ENCODE results near the gene ICAM5. TPM values are rescaled to one million over a fixed set of nuclear protein-coding genes. Genes with fewer than 3 reads are reported as not detected.

ICAM5 gene
- total and polyA plus RNA-seq, 9 of the 15 experiments (the other 6 are each of a cell fraction or from before 2014, with no cell fraction given), result 0.10 to 114 (median 13.7) TPM

GRCh38 chr19:10320602-10321416 is 31.1 kb downstream of the ICAM5 start:
- H4K20me1 ChIP-seq (replicated peaks; ENCODE audit: control insufficient read depth, insufficient read depth, low read length), result 0 out of 2 replicates have a peak, but pooled peaks cover 8% of the 10 kb centered on the region
- H3K9me1 ChIP-seq (ENCODE audit: control insufficient read depth, insufficient read depth, low read length), result no peaks in the 10 kb centered on the region
- peaks cover 11 to 57% of the 10 kb centered on the region in 2 experiments for H3K4me1 ChIP-seq (replicated peaks in 1 of 2; ENCODE audit: control insufficient read depth in 2 of 2, insufficient read depth in 2 of 2, low read length in 2 of 2)
- WGBS (ENCODE audit: insufficient coverage, low coverage, missing lambda C conversion rate), result 97% methylated on average over 11 of the region's 32 CpGs
- no peak overlapping the region for H3K4me2 ChIP-seq (ENCODE audit: insufficient read depth, low read length)
- H3K27me3 ChIP-seq (ENCODE audit: control insufficient read depth in 2 of 2, insufficient read depth in 2 of 2, low read length in 2 of 2), result no peaks in the 10 kb centered on the region
- H3K79me2 ChIP-seq (ENCODE audit: control insufficient read depth, insufficient read depth, low read length), result peaks cover 2% of the 10 kb centered on the region; the same call in 2 of the 3 replicates
- no peak overlapping the region for H3K27ac ChIP-seq (ENCODE audit: extremely low read depth, low read depth, low read length)
- DNase-seq (ENCODE audit: extremely low read depth in 1 of 4, low spot score in 3 of 4), result no peak
- no peak overlapping the region for H3K4me3 ChIP-seq
- intact Hi-C loops (cut with micrococcal nuclease), result no loop called here
- no peak for FAIRE-seq
- H2AFZ ChIP-seq (ENCODE audit: low read depth, low read length), result no peak overlapping the region
- H3K36me3 ChIP-seq (ENCODE audit: control insufficient read depth, insufficient read depth, low read length), result peaks cover 96% of the 10 kb centered on the region; the same call in 2 of the 3 replicates
- peak overlapping the region in 1 of 2 experiments; percentile 13; a peak in 1 of 4 replicates for H3K9ac ChIP-seq (ENCODE audit: insufficient read depth in 1 of 2, low read depth in 2 of 2, low read length in 2 of 2)
- BruUV-seq (replicated peaks), result no TSS peak
- ATAC-seq, result no peak
- in situ Hi-C loops (cut with MboI), result no loop called here
- H3K9me3 ChIP-seq (replicated peaks; ENCODE audit: control insufficient read depth, insufficient read depth, low read depth, low read length), result no peaks in the 10 kb centered on the region
- TF ChIP-seq POLR2G (IDR thresholded peaks at IDR 0.05; ENCODE audit: low read depth, low read length) (peak; percentile 66), ZNF121 (CRISPR knock-in tag; conservative IDR thresholded peaks at IDR 0.05) (no peak), RBFOX2 (IDR thresholded peaks at IDR 0.05; ENCODE audit: low read depth, low read length) (peak; percentile 50), GABPB1 (CRISPR knock-in tag; IDR thresholded peaks at IDR 0.05) (no peak), ATF1 (CRISPR knock-in tag; IDR thresholded peaks at IDR 0.05) (no peak), ATF1 (tag; IDR thresholded peaks at IDR 0.05) (no peak), AFF4 (CRISPR knock-in tag; IDR thresholded peaks at IDR 0.05) (no peak), ZNF655 (CRISPR knock-in tag; IDR thresholded peaks at IDR 0.05) (no peak), CREB3 (tag; conservative IDR thresholded peaks at IDR 0.05; ENCODE audit: low read depth) (no peak)
- ChIA-PET CTCF (ENCODE audit: low intra/inter-chr PET ratio) (no interaction called here), POLR2A (interaction anchor here (0.7 to 2.0 kb wide), 5 partner anchors 11 to 31 kb away, joined by 3 to 9 read pairs (median 3); partner anchors contain the start of gene RAVER1)

Measured in K562 (cell line).